H9 (cell line): ENCODE measurements around the gene UBE2D3. TPM values are rescaled to one million over a fixed set of nuclear protein-coding genes. Genes with fewer than 3 reads are reported as not detected.

Source experiments
- DNase-seq: peaks from one replicate; pipeline ENCODE4 v3.0.0-alpha.2; 2017
- H2AFZ ChIP-seq: one replicate; pipeline ENCODE4 v1.6.1; 2013; ENCODE audit warnings: mild to moderate bottlenecking, low read length, control low read depth, moderate library complexity
- H2AK5ac ChIP-seq: 2 replicates; pipeline ENCODE4 v1.6.1; 2013; ENCODE audit warnings: low read length, control low read depth, mixed read lengths; ENCODE audit not compliant: insufficient read length
- H2BK120ac ChIP-seq: one replicate; pipeline ENCODE4 v1.6.1; 2013; ENCODE audit warnings: low read depth, mild to moderate bottlenecking, low read length, control low read depth, inconsistent platforms; ENCODE audit not compliant: poor library complexity, severe bottlenecking
- H2BK12ac ChIP-seq: 2 replicates; pipeline ENCODE4 v1.6.1; 2013; ENCODE audit warnings: low read length, control low read depth, mixed read lengths, low read depth; ENCODE audit not compliant: insufficient read length
- H2BK15ac ChIP-seq: 2 replicates; pipeline ENCODE4 v1.6.1; 2013; ENCODE audit warnings: low read depth, low read length, control low read depth
- H2BK20ac ChIP-seq: one replicate; pipeline ENCODE4 v1.6.1; 2013; ENCODE audit warnings: low read depth, mild to moderate bottlenecking, low read length, control low read depth, inconsistent platforms; ENCODE audit not compliant: poor library complexity, severe bottlenecking
- H2BK5ac ChIP-seq: 2 replicates; pipeline ENCODE4 v1.6.1; 2013; ENCODE audit warnings: low read length, control low read depth, mixed read lengths; ENCODE audit not compliant: insufficient read length
- H3K14ac ChIP-seq: 2 replicates; pipeline ENCODE4 v1.6.1; 2013; ENCODE audit warnings: low read length, control low read depth; ENCODE audit not compliant: insufficient read depth
- H3K18ac ChIP-seq: 2 replicates; pipeline ENCODE4 v1.6.1; 2013; ENCODE audit warnings: low read depth, mild to moderate bottlenecking, mixed read lengths, low read length, control low read depth; ENCODE audit not compliant: insufficient read length
- H3K23ac ChIP-seq: 2 replicates; pipeline ENCODE4 v1.6.1; 2013; ENCODE audit warnings: low read length, control low read depth, mixed read lengths, low read depth; ENCODE audit not compliant: insufficient read length
- H3K23me2 ChIP-seq: 2 replicates; pipeline ENCODE4 v1.6.1; 2013; ENCODE audit warnings: low read depth, mild to moderate bottlenecking, mixed read lengths, low read length, control low read depth; ENCODE audit not compliant: insufficient read length, poor library complexity, severe bottlenecking
- H3K27ac ChIP-seq: 2 replicates; pipeline ENCODE4 v1.5.1; 2013; ENCODE audit warnings: low read length, control low read depth, mixed read lengths, low read depth; ENCODE audit not compliant: insufficient read length
- H3K27me3 ChIP-seq: 2 replicates; pipeline ENCODE4 v1.6.1; 2013; ENCODE audit warnings: low read length, control low read depth, inconsistent platforms; ENCODE audit not compliant: insufficient read depth
- H3K4ac ChIP-seq: 2 replicates; pipeline ENCODE4 v1.6.1; 2013; ENCODE audit warnings: low read depth, mild to moderate bottlenecking, control low read depth, inconsistent platforms, low read length, moderate library complexity
- H3K4me1 ChIP-seq: 2 replicates; pipeline ENCODE4 v1.6.1; 2013; ENCODE audit warnings: low read length, control low read depth, inconsistent platforms; ENCODE audit not compliant: insufficient read depth
- H3K4me2 ChIP-seq: 2 replicates; pipeline ENCODE4 v1.6.1; 2013; ENCODE audit warnings: low read length, control low read depth, mixed read lengths; ENCODE audit not compliant: insufficient read length, insufficient read depth
- H3K56ac ChIP-seq: 2 replicates; pipeline ENCODE4 v1.6.1; 2013; ENCODE audit warnings: low read depth, mild to moderate bottlenecking, mixed read lengths, low read length, control low read depth; ENCODE audit not compliant: insufficient read length
- H3K79me1 ChIP-seq: 2 replicates; pipeline ENCODE4 v1.6.1; 2013; ENCODE audit warnings: low read depth, mild to moderate bottlenecking, moderate library complexity, low read length, control low read depth, inconsistent platforms; ENCODE audit not compliant: insufficient read depth, poor library complexity, severe bottlenecking
- H3K79me2 ChIP-seq: 2 replicates; pipeline ENCODE4 v1.6.1; 2013; ENCODE audit warnings: low read length, control low read depth, inconsistent platforms; ENCODE audit not compliant: insufficient read depth
- H3K9ac ChIP-seq: 2 replicates; pipeline ENCODE4 v1.6.1; 2013; ENCODE audit warnings: low read length, control low read depth, mixed read lengths; ENCODE audit not compliant: insufficient read length; ENCODE audit errors: extremely low read depth
- H3K9me3 ChIP-seq: one replicate; pipeline ENCODE4 v1.6.1; 2013; ENCODE audit warnings: low read depth, low read length, inconsistent platforms; ENCODE audit not compliant: control insufficient read depth
- H3T11ph ChIP-seq: one replicate; pipeline ENCODE4 v1.6.1; 2013; ENCODE audit warnings: mild to moderate bottlenecking, low read length, control low read depth, inconsistent platforms
- H4K20me1 ChIP-seq: one replicate; pipeline ENCODE4 v1.6.1; 2013; ENCODE audit not compliant: control insufficient read depth, insufficient read length, insufficient read depth
- H4K5ac ChIP-seq: 2 replicates; pipeline ENCODE4 v1.6.1; 2013; ENCODE audit warnings: low read depth, mild to moderate bottlenecking, mixed read lengths, low read length, control low read depth; ENCODE audit not compliant: insufficient read length
- H4K8ac ChIP-seq: replicated peaks from 2 replicates; pipeline ENCODE4 v1.6.1; 2013; ENCODE audit warnings: low read length, control low read depth, mixed read lengths, low read depth; ENCODE audit not compliant: insufficient read length
- H4K91ac ChIP-seq: 2 replicates; pipeline ENCODE4 v1.6.1; 2013; ENCODE audit warnings: low read depth, mild to moderate bottlenecking, moderate library complexity, mixed read lengths, low read length, control low read depth; ENCODE audit not compliant: insufficient read length
- H3K27ac Mint-ChIP-seq, 3 experiments: 2 replicates in 2 of 3; 3 replicates in 1 of 3; pipeline ENCODE4 v1.8.0; 2020 to 2021; ENCODE audit warnings: mixed read lengths in 3 of 3, mild to moderate bottlenecking in 1 of 3, moderate library complexity in 1 of 3
- H3K27me3 Mint-ChIP-seq: 2 replicates; pipeline ENCODE4 v1.8.0; 2021; ENCODE audit warnings: low read depth, mild to moderate bottlenecking, moderate library complexity, mixed read lengths
- H3K36me3 Mint-ChIP-seq, 3 experiments: 2 replicates in 2 of 3; 3 replicates in 1 of 3; pipeline ENCODE4 v1.8.0; 2020 to 2021; ENCODE audit warnings: low read depth in 3 of 3, mixed read lengths in 3 of 3; ENCODE audit not compliant: insufficient read depth in 1 of 3
- H3K4me1 Mint-ChIP-seq, 2 experiments: 2 replicates each; pipeline ENCODE4 v1.8.0; 2020; ENCODE audit warnings: mixed read lengths in 2 of 2
- H3K4me3 Mint-ChIP-seq, 2 experiments: 2 replicates in 1 of 2; 3 replicates in 1 of 2; pipeline ENCODE4 v1.8.0; 2020 to 2021; ENCODE audit warnings: mild to moderate bottlenecking in 2 of 2, mixed read lengths in 2 of 2, moderate library complexity in 1 of 2
- H3K9me3 Mint-ChIP-seq, 2 experiments: 2 replicates in 1 of 2; 3 replicates in 1 of 2; pipeline ENCODE4 v1.8.0; 2020; ENCODE audit warnings: mild to moderate bottlenecking in 2 of 2, mixed read lengths in 2 of 2, moderate library complexity in 1 of 2
- WGBS: extraction: QIAGEN DNeasy Blood & Tissue Kit; methylation state at CpG from one replicate; pipeline ENCODE4 v1.1.7; 2013; ENCODE audit warnings: missing lambda C conversion rate, low lambda C conversion rate, mixed read lengths; ENCODE audit not compliant: insufficient read length; ENCODE audit errors: extremely low coverage; 5-methylcytosine and 5-hydroxymethylcytosine counted together
- total RNA-seq: library from RNA; stranded (reverse); gene quantifications from 2 replicates; pipeline ENCODE4 v1.2.1, GENCODE V29; 2021
- TF ChIP-seq, protein P1 (sequence below): fragments of 200-600 bp; sonication (generic); conservative IDR thresholded peaks from 3 replicates; pipeline ENCODE4 v1.8.0; 2021; ENCODE audit warnings: antibody characterized with exemption, mild to moderate bottlenecking

Gene UBE2D3
- total RNA-seq, 1 experiment from 2014 or later: 378 TPM

DNA sequence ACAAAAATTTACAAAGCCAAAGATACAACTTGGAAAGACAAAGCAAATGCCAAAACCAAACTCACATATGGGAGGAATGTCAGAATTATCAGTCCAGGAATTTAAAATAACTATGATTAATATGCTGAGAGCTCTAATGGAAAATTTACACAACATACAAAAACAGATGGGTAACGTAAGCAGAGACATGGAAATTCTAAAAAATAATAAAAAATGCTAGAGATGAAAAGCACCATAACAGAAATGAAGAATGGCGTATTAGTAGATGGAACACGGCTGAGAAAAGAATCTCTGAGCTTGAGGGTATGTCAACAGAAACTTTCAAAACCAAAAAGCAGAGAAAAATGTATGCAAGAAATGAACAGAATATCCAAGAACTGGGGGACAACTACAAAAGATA, 62.5 kb downstream of the UBE2D3 start:
- Histone ChIP-seq H3K4me2 (no peak overlapping the region), H2AFZ (no peak overlapping the region), H3K9me3 (no peaks in the 10 kb centered on the region), H3K18ac (no peak overlapping the region), H3K4me1 (no peaks in the 10 kb centered on the region), H2BK12ac (no peak overlapping the region), H2BK120ac (no peak overlapping the region), H3T11ph (no peak overlapping the region), H3K27me3 (no peaks in the 10 kb centered on the region), H2BK20ac (no peak overlapping the region), H3K9ac (no peak overlapping the region), H3K79me1 (no peaks in the 10 kb centered on the region), H4K91ac (no peak overlapping the region), H3K14ac (no peak overlapping the region), H4K20me1 (no peaks in the 10 kb centered on the region), H3K56ac (no peak overlapping the region), H2BK15ac (no peak overlapping the region), H2AK5ac (no peak overlapping the region), H3K27ac (no peak overlapping the region), H3K79me2 (no peaks in the 10 kb centered on the region; the same call in 1 of the 2 replicates), H4K5ac (no peak overlapping the region), H4K8ac (no peak overlapping the region), H2BK5ac (no peak overlapping the region), H3K23ac (no peak overlapping the region), H3K23me2 (peaks cover 12% of the 10 kb centered on the region), H3K4ac (no peak overlapping the region)
- Mint-ChIP-seq H3K36me3 (peaks cover 0 to 12% (median 1%) of the 10 kb centered on the region in 3 experiments; a peak in 4 of 7 replicates), H3K27me3 (peaks cover 6% of the 10 kb centered on the region), H3K9me3 (peaks cover 7 to 14% of the 10 kb centered on the region in 2 experiments; a peak in 4 of 5 replicates), H3K27ac (no peak overlapping the region), H3K4me1 (peaks cover 10 to 11% of the 10 kb centered on the region in 2 experiments), H3K4me3 (no peak overlapping the region)
- DNase-seq: no peak
- TF ChIP-seq, protein P1, sequence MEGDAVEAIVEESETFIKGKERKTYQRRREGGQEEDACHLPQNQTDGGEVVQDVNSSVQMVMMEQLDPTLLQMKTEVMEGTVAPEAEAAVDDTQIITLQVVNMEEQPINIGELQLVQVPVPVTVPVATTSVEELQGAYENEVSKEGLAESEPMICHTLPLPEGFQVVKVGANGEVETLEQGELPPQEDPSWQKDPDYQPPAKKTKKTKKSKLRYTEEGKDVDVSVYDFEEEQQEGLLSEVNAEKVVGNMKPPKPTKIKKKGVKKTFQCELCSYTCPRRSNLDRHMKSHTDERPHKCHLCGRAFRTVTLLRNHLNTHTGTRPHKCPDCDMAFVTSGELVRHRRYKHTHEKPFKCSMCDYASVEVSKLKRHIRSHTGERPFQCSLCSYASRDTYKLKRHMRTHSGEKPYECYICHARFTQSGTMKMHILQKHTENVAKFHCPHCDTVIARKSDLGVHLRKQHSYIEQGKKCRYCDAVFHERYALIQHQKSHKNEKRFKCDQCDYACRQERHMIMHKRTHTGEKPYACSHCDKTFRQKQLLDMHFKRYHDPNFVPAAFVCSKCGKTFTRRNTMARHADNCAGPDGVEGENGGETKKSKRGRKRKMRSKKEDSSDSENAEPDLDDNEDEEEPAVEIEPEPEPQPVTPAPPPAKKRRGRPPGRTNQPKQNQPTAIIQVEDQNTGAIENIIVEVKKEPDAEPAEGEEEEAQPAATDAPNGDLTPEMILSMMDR: no peak
- WGBS: no CpG with 5 or more reads among the region's 3 CpGs
